Upper lobe of left lung (tissue), 4 donors: ENCODE data around the gene SLC52A3.

Source experiments
- EP300 ChIP-seq, 4 donors: sonication (generic); formaldehyde crosslinking; IDR thresholded peaks; one replicate each; pipeline ENCODE4 v1.5.1; 2017; ENCODE audit warnings: antibody characterized with exemption in 4 of 4, control low read depth in 2 of 4
- POLR2A ChIP-seq, 4 donors: fragments of 450-650 bp; IDR thresholded peaks; one replicate each; pipeline ENCODE4 v1.5.1; 2016 to 2017; ENCODE audit warnings: antibody characterized with exemption in 4 of 4, mild to moderate bottlenecking in 2 of 4
- POLR2AphosphoS5 ChIP-seq, 2 donors: sonication (generic); formaldehyde crosslinking; IDR thresholded peaks; one replicate each; pipeline ENCODE4 v1.5.1; 2017; ENCODE audit warnings: antibody characterized with exemption in 2 of 2
- TF ChIP-seq, protein P1 (sequence below), 6 experiments: fragments of 450-650 bp in 4 of 6; fragments of 200-600 bp in 2 of 6; sonication (generic) in 2 of 6; IDR thresholded peaks; one replicate each; pipeline ENCODE4 v1.5.1; 2016 to 2019; ENCODE audit warnings: antibody characterized with exemption in 6 of 6

DNA sequence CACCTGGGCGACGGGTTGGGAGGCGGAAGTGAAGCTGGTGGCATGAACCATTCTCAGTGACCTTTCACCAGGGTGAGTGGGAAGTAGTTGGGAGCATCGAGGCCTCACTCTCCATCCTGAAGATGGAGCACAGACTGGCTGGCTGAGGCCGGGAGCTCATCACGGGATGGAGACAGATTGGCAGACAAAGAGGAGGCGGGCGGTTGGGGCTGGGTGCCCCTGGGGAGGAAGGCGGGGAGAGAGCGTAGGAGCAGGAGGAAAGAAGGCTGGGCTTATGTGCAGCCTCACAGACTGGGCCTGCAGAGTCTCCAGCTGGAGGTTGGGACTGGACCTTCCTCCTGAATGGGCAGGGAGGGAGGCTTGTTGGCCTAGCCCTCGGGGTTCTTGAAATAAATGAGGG lies 48.5 kb downstream of the SLC52A3 start:
- TF ChIP-seq, protein P1, sequence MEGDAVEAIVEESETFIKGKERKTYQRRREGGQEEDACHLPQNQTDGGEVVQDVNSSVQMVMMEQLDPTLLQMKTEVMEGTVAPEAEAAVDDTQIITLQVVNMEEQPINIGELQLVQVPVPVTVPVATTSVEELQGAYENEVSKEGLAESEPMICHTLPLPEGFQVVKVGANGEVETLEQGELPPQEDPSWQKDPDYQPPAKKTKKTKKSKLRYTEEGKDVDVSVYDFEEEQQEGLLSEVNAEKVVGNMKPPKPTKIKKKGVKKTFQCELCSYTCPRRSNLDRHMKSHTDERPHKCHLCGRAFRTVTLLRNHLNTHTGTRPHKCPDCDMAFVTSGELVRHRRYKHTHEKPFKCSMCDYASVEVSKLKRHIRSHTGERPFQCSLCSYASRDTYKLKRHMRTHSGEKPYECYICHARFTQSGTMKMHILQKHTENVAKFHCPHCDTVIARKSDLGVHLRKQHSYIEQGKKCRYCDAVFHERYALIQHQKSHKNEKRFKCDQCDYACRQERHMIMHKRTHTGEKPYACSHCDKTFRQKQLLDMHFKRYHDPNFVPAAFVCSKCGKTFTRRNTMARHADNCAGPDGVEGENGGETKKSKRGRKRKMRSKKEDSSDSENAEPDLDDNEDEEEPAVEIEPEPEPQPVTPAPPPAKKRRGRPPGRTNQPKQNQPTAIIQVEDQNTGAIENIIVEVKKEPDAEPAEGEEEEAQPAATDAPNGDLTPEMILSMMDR (IDR thresholded peaks at IDR 0.05), result no peak
- TF ChIP-seq EP300 (IDR thresholded peaks at IDR 0.05) (no peak), POLR2AphosphoS5 (IDR thresholded peaks at IDR 0.05) (no peak), POLR2A (IDR thresholded peaks at IDR 0.05) (no peak)
